Activated CD8-positive, alpha-beta T cell treated with anti-CD3 and anti-CD28 coated beads, Interleukin-2, amount 10 ng/mL, durations not matched to agents 7 days and 5 days (primary cell): ENCODE data around the gene UMAD1. TPM values are rescaled to one million over a fixed set of nuclear protein-coding genes. Genes with fewer than 3 reads are reported as not detected.

Source experiments
- ATAC-seq: fragments of 150-1000 bp; cut with Tn5 transposase; one replicate; pipeline ENCODE4 v1.10.0; 2021; ENCODE audit warnings: moderate library complexity
- CTCF ChIA-PET: fragments of 350-600 bp; sonication (Branson Sonifier 250); formaldehyde crosslinking; loops from one replicate; lab custom pipeline; 2021; ENCODE audit warnings: antibody characterized with exemption; lab: Charles Lee
- POLR2A ChIA-PET: fragments of 350-600 bp; sonication (Branson Sonifier 250); formaldehyde crosslinking; loops from one replicate; lab custom pipeline; 2021; ENCODE audit warnings: antibody characterized with exemption; lab: Charles Lee
- DNase-seq: peaks from one replicate; pipeline ENCODE4 v3.0.0-alpha.2; 2020
- H3K27ac Mint-ChIP-seq: one replicate; pipeline ENCODE4 v1.8.0; 2021; ENCODE audit warnings: mild to moderate bottlenecking, mixed read lengths
- H3K27me3 Mint-ChIP-seq: one replicate; pipeline ENCODE4 v1.8.0; 2021; ENCODE audit warnings: low read depth, mixed read lengths
- H3K36me3 Mint-ChIP-seq: one replicate; pipeline ENCODE4 v1.8.0; 2021; ENCODE audit warnings: low read depth, mixed read lengths
- H3K4me1 Mint-ChIP-seq: one replicate; pipeline ENCODE4 v1.8.0; 2021; ENCODE audit warnings: low read depth, mixed read lengths
- H3K4me3 Mint-ChIP-seq: one replicate; pipeline ENCODE4 v1.8.0; 2021; ENCODE audit warnings: mild to moderate bottlenecking, mixed read lengths
- H3K9me3 Mint-ChIP-seq: one replicate; pipeline ENCODE4 v1.8.0; 2022; ENCODE audit warnings: mixed read lengths; ENCODE audit not compliant: insufficient read depth
- total RNA-seq, 2 experiments: library from RNA; stranded (reverse); gene quantifications; one replicate each; pipeline ENCODE4 v1.2.3, GENCODE V29; 2021

Gene UMAD1
- total RNA-seq, result 10 to 100 TPM; 11.9 to 12.3 TPM

DNA sequence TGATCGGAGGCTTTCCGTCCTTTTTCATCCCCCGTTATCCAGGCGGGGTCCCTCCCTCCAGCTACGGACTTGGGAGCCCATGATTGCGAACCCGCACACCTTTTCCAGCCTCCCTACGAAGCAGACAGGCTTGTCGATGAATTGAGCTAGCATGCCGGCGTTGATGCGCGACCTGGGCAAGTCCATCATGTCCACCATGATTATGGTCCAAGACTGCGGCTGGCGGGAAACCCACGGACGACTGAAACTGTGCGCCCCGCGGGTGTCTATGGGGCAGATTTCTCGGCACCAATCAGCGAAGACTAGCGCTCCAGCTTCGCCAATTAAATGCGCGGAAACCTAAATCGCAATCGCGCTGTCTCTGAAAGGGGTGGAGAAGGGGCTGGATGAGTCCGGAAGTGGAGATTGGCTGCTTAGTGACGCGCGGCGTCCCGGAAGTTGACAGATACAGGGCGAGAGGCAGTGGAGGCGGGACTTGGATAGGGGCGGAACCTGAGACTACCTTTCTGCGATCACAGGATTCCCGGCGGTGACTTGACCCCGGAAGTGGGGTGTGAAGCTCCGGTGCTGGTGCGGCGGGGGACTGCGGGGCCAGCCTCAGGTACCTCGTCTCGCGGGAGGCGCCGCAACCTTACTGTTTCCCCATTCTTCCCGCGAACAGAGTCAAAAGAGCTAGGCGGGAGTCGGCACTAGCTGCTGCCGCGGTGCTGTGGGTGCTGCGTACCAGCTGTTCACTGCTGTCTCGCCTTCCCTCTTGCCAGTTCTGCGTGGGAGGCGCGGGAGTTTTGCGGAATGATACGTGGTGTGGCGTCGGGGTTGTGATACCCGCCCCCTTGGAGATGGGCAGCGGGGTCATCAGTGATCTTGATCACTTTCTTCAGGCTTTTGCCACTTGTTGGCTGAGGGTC lies at the start of gene UMAD1:
UMAD1 (plus strand) TSS at position 532 of the 908 bp plus-strand sequence. CDS start 32,620 bp downstream, outside the sequence.
- ATAC-seq (peak; percentile 96), DNase-seq (peak; percentile 99)
- peak within 1 kb of the TSS; percentile 86 for H3K4me3 Mint-ChIP-seq
- H3K27me3 Mint-ChIP-seq, result no peaks in the 10 kb centered on the region
- no peaks in the 10 kb centered on the region for H3K9me3 Mint-ChIP-seq
- peaks cover 33% of the 10 kb centered on the region for H3K4me1 Mint-ChIP-seq
- peak within 1 kb of the TSS; percentile 97 for H3K27ac Mint-ChIP-seq
- ChIA-PET POLR2A (interaction anchor here (0.7 to 2.7 kb wide), 20 partner anchors 9 to 573 kb away, joined by 3 to 25 read pairs (median 4); partner anchors contain the start of genes C1GALT1, GLCCI1 and RPA3), CTCF (interaction anchor here (0.7 to 2.8 kb wide), 11 partner anchors 15 to 655 kb away, joined by 3 to 24 read pairs (median 3); no protein-coding TSS in a partner anchor)
- H3K36me3 Mint-ChIP-seq, result peaks cover 37% of the 10 kb centered on the region

- no peaks in the 10 kb centered on the region for H3K27me3 Mint-ChIP-seq
- no peak overlapping the region for H3K4me3 Mint-ChIP-seq
- DNase-seq, result no peak
- no peaks in the 10 kb centered on the region for H3K9me3 Mint-ChIP-seq
- H3K27ac Mint-ChIP-seq, result no peak overlapping the region
- ChIA-PET CTCF (interaction anchor here (0.9 to 2.0 kb wide), 8 partner anchors 9 to 700 kb away, joined by 3 to 8 read pairs (median 5); no protein-coding TSS in a partner anchor), POLR2A (no interaction called here)
- no peak for ATAC-seq
- peaks cover 6% of the 10 kb centered on the region for H3K4me1 Mint-ChIP-seq
- peaks cover 38% of the 10 kb centered on the region for H3K36me3 Mint-ChIP-seq
These were observed 45.1 kb upstream of the UMAD1 start for GRCh38 chr7:7595451-7595850.

GRCh38 chr7:7596176-7596575 lies 44.4 kb upstream of the UMAD1 start:
- peaks cover 6% of the 10 kb centered on the region for H3K4me1 Mint-ChIP-seq
- H3K36me3 Mint-ChIP-seq, result peaks cover 40% of the 10 kb centered on the region
- no peaks in the 10 kb centered on the region for H3K9me3 Mint-ChIP-seq
- ATAC-seq (no peak), DNase-seq (no peak)
- H3K27ac Mint-ChIP-seq, result no peak overlapping the region
- no peaks in the 10 kb centered on the region for H3K27me3 Mint-ChIP-seq
- ChIA-PET CTCF (interaction anchor here (0.7 to 2.0 kb wide), 12 partner anchors 10 to 700 kb away, joined by 3 to 8 read pairs (median 4); partner anchors contain the start of gene UMAD1), POLR2A (interaction anchor here (0.6 kb wide), 1 partner anchor 21 kb away, joined by 4 read pairs; no protein-coding TSS in a partner anchor)
- H3K4me3 Mint-ChIP-seq, result no peak overlapping the region

- Mint-ChIP-seq H3K27ac (no peak overlapping the region), H3K36me3 (peaks cover 19% of the 10 kb centered on the region), H3K4me3 (no peak overlapping the region), H3K9me3 (no peaks in the 10 kb centered on the region), H3K27me3 (no peaks in the 10 kb centered on the region), H3K4me1 (no peaks in the 10 kb centered on the region)
- DNase-seq (no peak), ATAC-seq (no peak)
- ChIA-PET CTCF (interaction anchor here (1.0 kb wide), 1 partner anchor 11 kb away, joined by 3 read pairs; no protein-coding TSS in a partner anchor), POLR2A (no interaction called here)
These were observed 33.5 kb upstream of the UMAD1 start for GRCh38 chr7:7607010-7607409.

GRCh38 chr7:7609330-7609729 lies 31.2 kb upstream of the UMAD1 start:
- no peak overlapping the region for H3K4me3 Mint-ChIP-seq
- H3K9me3 Mint-ChIP-seq, result no peaks in the 10 kb centered on the region
- ChIA-PET POLR2A (no interaction called here), CTCF (no interaction called here)
- no peak overlapping the region for H3K27ac Mint-ChIP-seq
- H3K27me3 Mint-ChIP-seq, result no peaks in the 10 kb centered on the region
- no peak for DNase-seq
- peaks cover 18% of the 10 kb centered on the region for H3K36me3 Mint-ChIP-seq
- ATAC-seq, result no peak
- H3K4me1 Mint-ChIP-seq, result no peaks in the 10 kb centered on the region

DNA sequence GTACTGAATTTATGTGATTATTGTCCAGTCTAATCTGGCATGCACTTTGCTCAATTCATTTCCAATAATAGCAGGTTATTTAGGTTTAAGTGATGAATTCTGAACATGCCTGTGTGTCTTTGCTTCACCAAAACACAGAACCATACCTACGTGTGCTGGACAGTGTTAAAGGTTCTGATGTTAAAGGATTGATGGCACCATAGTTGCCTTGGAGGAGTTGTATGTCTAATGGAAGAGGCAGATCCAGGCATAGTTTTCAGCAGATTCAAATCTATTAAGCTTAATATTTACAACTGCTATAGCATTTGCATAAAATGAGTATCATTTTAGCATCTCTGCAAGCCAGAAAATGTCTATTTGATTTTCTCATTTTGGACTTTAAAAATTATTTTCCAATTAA lies 28.0 kb upstream of the UMAD1 start:
- ChIA-PET POLR2A (no interaction called here), CTCF (no interaction called here)
- Mint-ChIP-seq H3K9me3 (no peaks in the 10 kb centered on the region), H3K36me3 (peaks cover 11% of the 10 kb centered on the region), H3K4me3 (no peak overlapping the region), H3K4me1 (peaks cover 5% of the 10 kb centered on the region), H3K27ac (no peak overlapping the region), H3K27me3 (no peaks in the 10 kb centered on the region)
- no peak for DNase-seq
- no peak for ATAC-seq

DNA sequence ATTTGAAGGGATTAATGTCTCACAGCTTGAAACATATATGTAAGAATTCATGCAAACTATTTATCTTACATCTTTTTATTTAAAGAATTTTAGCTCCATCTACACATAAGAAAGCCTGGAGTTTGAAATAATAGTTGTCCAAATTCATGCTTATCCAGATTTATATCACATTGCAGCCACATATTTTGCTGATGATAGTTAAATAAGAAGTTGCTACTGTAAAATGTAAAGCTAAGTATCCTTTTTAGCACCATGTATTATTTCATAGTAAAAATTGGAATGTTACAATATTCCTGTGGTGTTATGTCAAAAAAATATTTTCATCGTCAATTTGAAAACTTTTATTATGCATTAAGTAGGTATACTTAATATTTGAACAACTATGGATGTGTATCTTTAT lies 27.3 kb upstream of the UMAD1 start:
- DNase-seq (no peak), ATAC-seq (no peak)
- Mint-ChIP-seq H3K4me1 (peaks cover 9% of the 10 kb centered on the region), H3K9me3 (no peaks in the 10 kb centered on the region), H3K27me3 (no peaks in the 10 kb centered on the region), H3K4me3 (no peak overlapping the region), H3K36me3 (peaks cover 5% of the 10 kb centered on the region), H3K27ac (no peak overlapping the region)
- ChIA-PET CTCF (no interaction called here), POLR2A (no interaction called here)

DNA sequence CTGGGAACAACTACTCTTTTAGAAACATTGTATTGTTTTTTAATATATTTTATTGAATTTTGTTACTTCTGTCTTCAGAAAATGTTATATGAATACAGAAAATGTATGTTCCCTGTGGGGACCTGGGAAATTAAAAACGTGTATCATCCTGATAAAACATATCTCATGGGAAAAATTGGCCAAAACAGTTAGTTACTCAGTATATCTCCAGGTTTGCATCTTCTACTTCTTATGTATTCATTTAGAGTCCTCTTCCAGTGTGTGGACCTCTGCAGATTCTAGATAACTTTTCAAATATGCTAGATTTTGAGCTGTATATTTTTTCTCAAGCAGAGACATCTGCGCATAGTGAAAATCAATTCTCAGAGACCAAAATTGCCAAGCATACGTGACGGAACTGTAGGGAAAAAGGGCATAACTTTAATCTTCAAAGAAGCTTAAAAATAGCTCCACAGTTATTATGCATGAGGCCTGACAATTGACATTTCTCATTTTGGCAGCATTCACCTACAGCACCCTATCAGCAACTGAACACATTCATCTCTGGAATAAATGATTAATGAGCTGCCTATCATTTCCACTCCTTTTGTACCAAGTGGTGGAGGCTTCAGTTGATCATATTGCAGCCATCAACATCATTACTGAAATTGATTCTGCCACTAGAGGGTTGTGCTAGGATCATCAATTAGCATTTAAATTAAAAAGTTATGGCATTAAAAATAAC lies 26.4 kb upstream of the UMAD1 start:
- Mint-ChIP-seq H3K9me3 (no peaks in the 10 kb centered on the region), H3K36me3 (peaks cover 5% of the 10 kb centered on the region), H3K4me1 (peaks cover 9% of the 10 kb centered on the region), H3K4me3 (no peak overlapping the region), H3K27me3 (no peaks in the 10 kb centered on the region), H3K27ac (no peak overlapping the region)
- DNase-seq (no peak), ATAC-seq (no peak)
- CTCF ChIA-PET, result no interaction called here
- POLR2A ChIA-PET, result no interaction called here

DNA sequence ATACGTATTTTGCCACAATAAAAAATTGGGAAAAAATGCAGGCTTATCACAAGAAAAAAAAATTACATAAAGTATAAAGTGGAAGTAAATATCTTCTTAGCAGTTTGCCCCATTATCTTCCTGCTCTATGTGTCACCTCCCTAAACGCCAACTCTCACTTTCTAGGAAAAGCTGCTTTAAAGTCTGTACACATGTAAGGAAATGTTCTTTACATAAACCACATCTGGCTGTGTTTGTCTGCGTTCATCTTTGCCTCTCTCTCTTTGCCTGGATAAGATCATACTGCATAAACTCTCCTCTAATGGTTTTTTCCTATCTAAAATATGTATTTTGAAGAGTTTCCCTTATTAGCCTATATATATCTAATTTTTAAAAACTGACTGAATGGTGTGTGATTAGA lies 23.0 kb upstream of the UMAD1 start:
- no peaks in the 10 kb centered on the region for H3K27me3 Mint-ChIP-seq
- DNase-seq, result no peak
- no peak overlapping the region for H3K4me3 Mint-ChIP-seq
- no peaks in the 10 kb centered on the region for H3K9me3 Mint-ChIP-seq
- H3K36me3 Mint-ChIP-seq, result no peaks in the 10 kb centered on the region
- ChIA-PET CTCF (interaction anchor here (1.1 kb wide), 1 partner anchor 21 kb away, joined by 3 read pairs; no protein-coding TSS in a partner anchor), POLR2A (interaction anchor here (1.2 kb wide), 1 partner anchor 23 kb away, joined by 3 read pairs; the partner anchor contains the start of gene UMAD1)
- no peak for ATAC-seq
- peaks cover 9% of the 10 kb centered on the region for H3K4me1 Mint-ChIP-seq
- H3K27ac Mint-ChIP-seq, result no peak overlapping the region

DNA sequence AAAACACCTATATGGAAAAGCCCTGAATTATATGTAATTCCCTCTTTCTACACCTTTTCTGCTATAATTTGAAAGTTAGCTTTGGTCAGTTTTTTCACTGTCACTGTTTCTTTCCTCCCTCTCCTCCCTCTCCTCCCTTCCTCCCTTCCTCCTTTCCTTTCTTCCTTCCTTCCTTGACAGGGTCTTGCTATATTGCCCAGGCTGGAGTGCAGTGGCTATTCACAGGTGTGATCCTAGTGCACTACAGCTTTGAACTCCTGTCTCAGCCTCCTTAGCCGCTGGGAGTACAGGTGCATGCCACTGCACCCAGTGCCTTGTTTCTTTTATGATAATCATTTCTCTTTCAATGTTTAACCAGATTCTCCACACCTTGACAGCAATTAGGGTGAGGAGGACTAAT lies 22.1 kb upstream of the UMAD1 start:
- no peaks in the 10 kb centered on the region for H3K27me3 Mint-ChIP-seq
- peaks cover 9% of the 10 kb centered on the region for H3K4me1 Mint-ChIP-seq
- DNase-seq, result no peak
- H3K27ac Mint-ChIP-seq, result no peak overlapping the region
- CTCF ChIA-PET, result interaction anchor here (1.1 kb wide), 1 partner anchor 22 kb away, joined by 3 read pairs; no protein-coding TSS in a partner anchor
- no peaks in the 10 kb centered on the region for H3K9me3 Mint-ChIP-seq
- no peak overlapping the region for H3K4me3 Mint-ChIP-seq
- no peak for ATAC-seq
- H3K36me3 Mint-ChIP-seq, result no peaks in the 10 kb centered on the region
- POLR2A ChIA-PET, result no interaction called here

DNA sequence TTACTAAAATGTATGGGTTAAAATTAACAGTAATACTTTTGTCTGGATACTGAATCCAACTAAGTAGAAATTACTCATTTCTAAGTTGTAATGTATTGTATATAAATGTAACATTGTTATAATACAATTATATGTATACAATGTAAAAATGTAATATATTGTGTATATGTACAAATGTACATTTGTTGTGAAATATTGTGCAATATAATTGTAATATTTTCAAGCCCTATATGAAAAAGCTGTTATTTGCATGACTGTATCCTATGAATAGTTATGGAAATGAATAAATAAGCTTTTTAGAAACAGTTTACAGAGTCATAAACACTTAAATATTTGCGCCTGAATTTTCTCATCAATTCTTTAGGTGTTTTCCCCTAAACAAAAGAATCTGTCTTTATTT lies 20.3 kb upstream of the UMAD1 start:
- ChIA-PET POLR2A (no interaction called here), CTCF (no interaction called here)
- no peak for DNase-seq
- Mint-ChIP-seq H3K4me1 (peaks cover 9% of the 10 kb centered on the region), H3K27me3 (no peaks in the 10 kb centered on the region), H3K9me3 (no peaks in the 10 kb centered on the region), H3K36me3 (no peaks in the 10 kb centered on the region), H3K4me3 (no peak overlapping the region), H3K27ac (no peak overlapping the region)
- no peak for ATAC-seq
